SJCRH30 (cell line): ENCODE measurements around the gene QKI. TPM values are rescaled to one million over a fixed set of nuclear protein-coding genes. Genes with fewer than 3 reads are reported as not detected.
"Not testable (repeated sequence)": the region's sequence is repeated elsewhere in the genome, so short reads cannot be mapped to it uniquely, and the experiment has no call there.

Experiments
- DNase-seq, 2 experiments: peaks; one replicate each; pipeline ENCODE4 v3.0.0-alpha.2; 2015 to 2020
- H3K27ac ChIP-seq: fragments of 250-450 bp; sonication (Bioruptor Pico); 2 replicates; pipeline ENCODE4 v1.5.1; 2020; ENCODE audit warnings: mild to moderate bottlenecking, moderate library complexity
- H3K27me3 ChIP-seq: fragments of 250-450 bp; sonication (Bioruptor Pico); 2 replicates; pipeline ENCODE4 v1.5.1; 2020; ENCODE audit warnings: mild to moderate bottlenecking, moderate library complexity
- H3K36me3 ChIP-seq: fragments of 250-450 bp; sonication (Bioruptor Pico); 2 replicates; pipeline ENCODE4 v1.5.1; 2020; ENCODE audit warnings: mild to moderate bottlenecking, moderate library complexity
- H3K4me1 ChIP-seq: fragments of 250-450 bp; sonication (Bioruptor Pico); 2 replicates; pipeline ENCODE4 v1.5.1; 2020; ENCODE audit warnings: mild to moderate bottlenecking, moderate library complexity
- H3K4me3 ChIP-seq: fragments of 250-450 bp; sonication (Bioruptor Pico); 2 replicates; pipeline ENCODE4 v1.5.1; 2020; ENCODE audit warnings: mild to moderate bottlenecking, moderate library complexity
- H3K9me3 ChIP-seq: fragments of 250-450 bp; sonication (Bioruptor Pico); replicated peaks from 2 replicates; pipeline ENCODE4 v1.5.1; 2020; ENCODE audit warnings: mild to moderate bottlenecking, moderate library complexity
- total RNA-seq: library from RNA; depleted of rRNA; stranded (reverse); fragments of >200 nt; shearing (Covaris generic); gene quantifications from 2 replicates; pipeline ENCODE4 v1.2.3, GENCODE V29; 2014

The QKI gene
- total RNA-seq, 1 experiment from 2014 or later, result 254 TPM

DNA sequence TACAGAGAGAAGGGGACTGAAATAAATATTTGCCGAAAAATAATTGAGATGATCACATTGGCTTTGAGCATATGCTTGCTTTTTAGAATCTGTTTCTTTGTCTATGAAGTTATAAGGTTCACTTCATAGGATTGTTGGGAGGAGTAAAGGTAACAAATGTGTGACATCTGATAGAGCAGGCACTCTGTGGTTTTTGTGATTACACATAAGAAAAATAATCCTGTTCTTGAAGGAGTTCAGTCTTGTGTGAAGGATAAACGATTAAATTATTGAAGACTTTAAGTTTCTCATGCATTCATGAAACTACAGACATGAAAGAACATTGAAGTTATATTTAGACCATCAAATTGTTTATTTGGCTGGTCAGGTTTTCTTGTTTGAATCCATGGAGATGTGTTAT lies 45.0 kb downstream of the QKI start:
- peaks cover 30% of the 10 kb centered on the region for H3K36me3 ChIP-seq
- no peak overlapping the region for H3K27ac ChIP-seq
- DNase-seq, result no peak
- peaks cover 6% of the 10 kb centered on the region; the same call in 1 of the 2 replicates for H3K4me1 ChIP-seq
- no peak overlapping the region for H3K4me3 ChIP-seq
- H3K27me3 ChIP-seq, result no peaks in the 10 kb centered on the region
- H3K9me3 ChIP-seq, result no peaks in the 10 kb centered on the region

DNA sequence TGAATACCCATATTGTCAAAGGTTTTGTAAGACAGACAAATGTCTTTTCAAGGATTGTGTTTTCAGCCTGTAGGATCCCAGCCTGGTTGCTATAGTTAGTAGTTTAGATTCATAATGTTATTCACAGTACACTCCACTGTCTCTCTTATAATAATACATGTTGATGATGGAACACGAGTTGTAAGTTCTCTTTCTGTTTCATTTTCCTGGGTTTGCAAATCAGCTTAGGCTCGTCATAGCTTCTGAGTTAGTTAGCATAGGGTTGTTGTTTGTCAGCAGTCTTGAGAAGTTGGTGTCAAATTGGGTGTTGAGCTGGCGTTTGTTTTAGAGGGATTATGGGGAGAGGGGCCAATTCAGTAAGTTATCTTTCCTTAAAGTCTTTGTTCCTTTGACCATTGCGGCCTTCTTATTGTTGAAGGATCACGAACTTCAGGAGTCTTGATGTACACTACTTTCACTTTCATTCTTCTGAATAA lies 45.8 kb downstream of the QKI start:
- H3K27me3 ChIP-seq, result no peaks in the 10 kb centered on the region
- H3K9me3 ChIP-seq, result no peaks in the 10 kb centered on the region
- DNase-seq, result no peak
- H3K4me3 ChIP-seq, result no peak overlapping the region
- no peak overlapping the region for H3K27ac ChIP-seq
- peaks cover 6% of the 10 kb centered on the region; the same call in 1 of the 2 replicates for H3K4me1 ChIP-seq
- H3K36me3 ChIP-seq, result peaks cover 33% of the 10 kb centered on the region

DNA sequence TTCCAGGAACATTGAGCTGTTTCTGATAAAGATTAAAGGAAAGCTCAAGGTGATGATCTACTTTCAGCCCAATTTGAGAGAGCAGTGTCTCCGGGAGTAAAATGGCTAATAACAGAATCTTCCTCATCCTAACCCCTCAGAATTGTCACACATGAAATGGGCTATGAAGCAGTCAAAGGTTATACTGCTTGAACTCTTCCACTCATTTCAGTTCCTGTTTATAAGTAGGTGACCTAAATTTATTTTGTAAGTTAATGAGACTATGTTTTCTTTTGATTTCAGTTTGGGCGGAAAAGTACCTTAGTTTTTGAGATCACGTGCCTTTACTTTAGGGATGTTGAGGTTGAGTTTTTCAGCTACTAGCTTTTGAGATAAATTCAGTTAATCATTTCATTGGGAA lies 47.2 kb downstream of the QKI start:
- Histone ChIP-seq H3K36me3 (peaks cover 33% of the 10 kb centered on the region), H3K27ac (no peak overlapping the region), H3K4me1 (peaks cover 6% of the 10 kb centered on the region; the same call in 1 of the 2 replicates), H3K9me3 (no peaks in the 10 kb centered on the region), H3K4me3 (no peak overlapping the region), H3K27me3 (no peaks in the 10 kb centered on the region)
- DNase-seq, result no peak

DNA sequence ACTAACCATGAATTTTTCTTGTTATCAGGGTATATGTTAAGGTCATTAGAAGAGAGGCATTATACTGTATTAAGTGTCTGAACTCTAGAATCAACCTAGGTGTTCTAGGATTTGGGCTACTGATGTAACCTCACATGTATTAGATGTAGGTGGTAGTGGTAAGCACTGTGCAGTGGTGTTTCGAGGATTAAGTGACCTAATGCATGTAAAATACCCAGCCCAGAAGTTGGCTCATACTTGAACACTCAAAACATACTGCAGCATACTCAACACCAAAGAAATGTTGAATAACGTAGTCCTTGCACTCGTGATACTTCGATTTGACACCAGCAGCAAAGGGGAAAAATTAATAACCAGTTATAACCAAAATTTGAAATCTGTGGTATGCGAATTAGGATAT lies 48.7 kb downstream of the QKI start:
- no peak overlapping the region for H3K27ac ChIP-seq
- peaks cover 4% of the 10 kb centered on the region; the same call in 1 of the 2 replicates for H3K4me1 ChIP-seq
- DNase-seq, result no peak
- no peaks in the 10 kb centered on the region for H3K27me3 ChIP-seq
- H3K9me3 ChIP-seq, result no peaks in the 10 kb centered on the region
- peaks cover 28% of the 10 kb centered on the region for H3K36me3 ChIP-seq
- no peak overlapping the region for H3K4me3 ChIP-seq

DNA sequence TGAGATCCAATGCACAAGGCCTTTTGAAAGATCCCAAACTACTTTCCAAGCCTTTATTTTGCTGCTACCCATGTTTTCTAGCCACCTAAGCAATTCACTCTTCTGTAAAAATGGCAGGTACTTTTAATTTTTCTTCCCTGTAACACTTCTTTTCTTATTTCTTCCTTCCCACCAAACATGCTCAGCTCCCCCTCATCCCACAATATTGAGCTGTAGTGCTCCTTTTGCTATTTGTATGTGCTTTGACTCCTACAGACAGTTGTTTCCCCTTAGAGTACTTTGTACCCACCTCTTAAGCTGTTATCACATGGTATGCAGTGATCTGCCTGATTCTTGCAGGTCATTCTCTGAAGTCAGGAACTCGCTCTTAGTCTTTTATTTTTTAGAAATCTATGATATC lies 49.3 kb downstream of the QKI start:
- no peaks in the 10 kb centered on the region for H3K9me3 ChIP-seq
- no peak overlapping the region for H3K27ac ChIP-seq
- H3K27me3 ChIP-seq, result no peaks in the 10 kb centered on the region
- H3K4me3 ChIP-seq, result no peak overlapping the region
- H3K36me3 ChIP-seq, result peaks cover 24% of the 10 kb centered on the region
- 0 out of 2 replicates have a peak, but pooled peaks cover 7% of the 10 kb centered on the region for H3K4me1 ChIP-seq
- DNase-seq, result no peak

DNA sequence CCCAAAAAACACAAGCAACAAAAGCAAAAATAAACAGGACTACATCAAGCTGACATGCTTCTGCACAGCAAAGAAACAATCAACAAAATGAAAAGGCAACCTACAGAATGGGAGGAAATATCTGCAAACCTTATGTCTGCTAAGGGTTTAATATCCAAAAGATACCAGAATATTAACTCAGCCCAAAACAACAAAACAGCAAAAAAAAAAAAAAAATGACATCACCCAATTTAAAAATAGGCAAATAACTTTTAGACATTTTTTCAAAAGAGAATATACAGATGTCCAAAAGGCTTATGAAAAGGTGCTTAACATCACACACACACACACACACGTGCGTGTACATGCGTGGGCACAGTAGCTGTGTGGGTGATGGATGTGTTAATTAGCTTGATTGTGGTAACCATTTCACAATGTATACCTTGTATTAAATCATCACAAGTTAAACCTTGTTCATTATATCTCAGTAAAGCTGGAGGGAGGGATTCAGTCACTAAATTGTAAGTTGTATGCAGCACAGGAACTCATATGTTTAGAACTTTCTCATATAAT lies 52.4 kb downstream of the QKI start:
- 0 out of 2 replicates have a peak, but pooled peaks cover 7% of the 10 kb centered on the region for H3K4me1 ChIP-seq
- no peak for DNase-seq
- H3K27me3 ChIP-seq, result no peaks in the 10 kb centered on the region
- no peak overlapping the region for H3K4me3 ChIP-seq
- peaks cover 36% of the 10 kb centered on the region for H3K36me3 ChIP-seq
- no peak overlapping the region for H3K27ac ChIP-seq
- H3K9me3 ChIP-seq, result peaks cover 19% of the 10 kb centered on the region

DNA sequence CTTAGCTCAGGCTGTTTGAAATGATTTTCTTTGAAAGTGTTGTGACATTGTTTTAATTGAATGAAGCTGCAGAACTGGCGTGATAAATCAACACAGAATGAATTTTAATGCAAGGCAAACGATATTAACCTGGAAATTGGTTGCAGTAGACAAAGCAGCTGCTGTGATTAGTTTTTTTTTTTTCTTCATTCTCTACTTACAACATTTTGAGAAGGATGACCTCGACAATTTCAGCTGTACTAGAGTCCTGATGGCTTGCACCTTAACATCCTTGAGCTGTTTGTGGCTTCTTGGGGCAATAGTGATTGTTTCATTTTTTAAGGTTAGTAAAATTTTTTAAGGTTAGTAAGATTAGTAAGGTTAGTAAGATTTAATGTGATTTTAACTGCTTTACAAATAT lies 54.2 kb downstream of the QKI start:
- peaks cover 46% of the 10 kb centered on the region for H3K36me3 ChIP-seq

DNA sequence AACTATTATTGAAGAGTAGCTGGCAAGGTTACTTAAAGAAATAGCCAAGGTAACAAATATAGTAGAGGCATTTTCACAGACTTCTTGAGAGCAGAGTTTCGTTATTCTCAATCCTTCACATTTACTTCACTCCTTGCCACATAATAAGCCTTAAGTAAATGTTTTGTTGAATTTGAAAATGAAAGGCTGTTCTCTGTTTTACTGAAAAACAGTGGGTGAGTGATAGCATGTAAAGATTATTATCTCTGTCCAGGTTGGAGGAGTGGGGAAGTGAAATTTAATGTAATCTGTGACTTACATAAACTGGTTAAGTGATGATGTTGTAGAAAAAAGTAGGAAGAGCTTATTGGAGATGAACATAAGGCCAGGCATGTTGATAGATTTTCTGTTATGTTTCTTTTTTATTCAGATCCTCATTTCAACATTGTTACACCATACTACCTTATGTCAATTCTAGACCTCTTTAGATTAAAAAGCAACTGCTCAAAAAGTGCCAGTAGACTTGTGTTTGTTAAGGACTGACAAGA lies 55.0 kb downstream of the QKI start:
- Histone ChIP-seq H3K4me1 (peaks cover 17% of the 10 kb centered on the region), H3K36me3 (peaks cover 46% of the 10 kb centered on the region), H3K4me3 (no peak overlapping the region), H3K27ac (no peak overlapping the region), H3K9me3 (peaks cover 22% of the 10 kb centered on the region), H3K27me3 (no peaks in the 10 kb centered on the region)
- DNase-seq, result no peak

More for the DNA sequence above, 54.2 kb downstream of the QKI start:
- no peak overlapping the region for H3K27ac ChIP-seq
- peaks cover 22% of the 10 kb centered on the region for H3K9me3 ChIP-seq
- peaks cover 10% of the 10 kb centered on the region for H3K4me1 ChIP-seq
- no peak overlapping the region for H3K4me3 ChIP-seq
- no peak for DNase-seq
- H3K27me3 ChIP-seq, result no peaks in the 10 kb centered on the region

DNA sequence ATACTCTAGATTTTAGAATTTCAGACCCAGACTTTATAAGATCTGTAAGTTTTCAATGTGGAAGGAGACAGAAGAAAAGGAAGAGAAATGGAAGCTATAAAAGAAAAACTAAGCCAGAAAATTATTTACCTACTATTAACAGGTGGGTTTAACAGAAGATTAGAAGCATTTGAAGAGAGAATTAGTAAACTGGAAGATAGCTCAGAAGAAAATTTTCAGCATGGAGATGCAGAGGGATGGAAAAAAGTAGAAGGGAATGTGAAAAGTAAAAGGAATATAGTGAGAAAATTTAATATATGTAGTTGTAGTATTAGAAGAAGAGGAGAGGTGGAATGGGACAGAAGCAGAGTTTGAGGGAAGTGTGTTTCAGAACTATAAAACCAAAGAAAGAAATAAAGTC lies 56.1 kb downstream of the QKI start:
- Histone ChIP-seq H3K4me3 (no peak overlapping the region), H3K27ac (no peak overlapping the region), H3K4me1 (peaks cover 27% of the 10 kb centered on the region), H3K36me3 (peaks cover 47% of the 10 kb centered on the region), H3K9me3 (peaks cover 22% of the 10 kb centered on the region), H3K27me3 (no peaks in the 10 kb centered on the region)
- no peak for DNase-seq

DNA sequence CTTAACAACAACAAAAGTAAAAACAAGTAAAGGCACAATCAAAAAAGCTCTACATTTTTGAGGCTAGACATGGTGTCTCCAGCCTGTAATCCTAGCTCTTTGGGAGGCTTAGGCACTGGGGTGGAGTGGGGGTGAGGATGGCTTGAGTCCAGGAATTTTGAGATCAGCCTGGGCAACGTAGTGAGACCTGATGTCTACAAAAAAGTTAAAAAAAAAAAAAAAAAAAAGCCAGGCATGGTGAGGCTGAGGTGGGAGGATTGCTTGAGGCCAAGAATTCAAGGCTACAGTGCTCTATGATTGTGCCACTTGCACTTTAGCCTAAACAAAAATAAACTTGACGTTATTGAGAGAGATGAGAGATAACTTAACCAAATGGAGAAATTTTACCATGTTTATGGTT lies 60.1 kb downstream of the QKI start:
- Histone ChIP-seq H3K4me1 (peaks cover 36% of the 10 kb centered on the region), H3K9me3 (peaks cover 22% of the 10 kb centered on the region), H3K27ac (peak overlapping the region; percentile 52; the same call in 1 of the 2 replicates), H3K4me3 (no peak overlapping the region), H3K36me3 (peaks cover 50% of the 10 kb centered on the region), H3K27me3 (no peaks in the 10 kb centered on the region)
- DNase-seq, result peak; percentile 68 to 79

DNA sequence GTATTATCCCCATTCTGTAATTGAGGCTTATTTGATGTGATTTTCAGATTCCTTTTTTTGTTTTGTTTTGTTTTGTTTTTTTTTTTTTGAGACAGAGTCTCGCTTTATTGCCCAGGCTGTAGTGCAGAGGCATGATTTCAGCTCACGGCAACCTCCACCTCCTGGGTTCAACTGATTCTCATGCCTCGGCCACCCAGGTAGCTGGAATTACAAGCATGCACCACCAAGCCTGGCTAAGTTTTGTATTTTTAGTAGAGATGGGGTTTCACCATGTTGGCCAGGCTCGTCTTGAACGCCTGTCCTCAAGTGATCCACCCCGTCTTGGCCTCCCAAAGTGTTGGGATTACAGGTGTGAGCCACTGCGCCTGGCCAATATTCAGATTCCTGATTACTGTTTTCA lies 62.4 kb downstream of the QKI start:
- Histone ChIP-seq H3K36me3 (peaks cover 54% of the 10 kb centered on the region), H3K4me1 (peaks cover 36% of the 10 kb centered on the region)
- H3K27me3 ChIP-seq, H3K4me3 ChIP-seq, H3K9me3 ChIP-seq, H3K27ac ChIP-seq: not testable (repeated sequence)
- DNase-seq, result peak; percentile 33 to 55

DNA sequence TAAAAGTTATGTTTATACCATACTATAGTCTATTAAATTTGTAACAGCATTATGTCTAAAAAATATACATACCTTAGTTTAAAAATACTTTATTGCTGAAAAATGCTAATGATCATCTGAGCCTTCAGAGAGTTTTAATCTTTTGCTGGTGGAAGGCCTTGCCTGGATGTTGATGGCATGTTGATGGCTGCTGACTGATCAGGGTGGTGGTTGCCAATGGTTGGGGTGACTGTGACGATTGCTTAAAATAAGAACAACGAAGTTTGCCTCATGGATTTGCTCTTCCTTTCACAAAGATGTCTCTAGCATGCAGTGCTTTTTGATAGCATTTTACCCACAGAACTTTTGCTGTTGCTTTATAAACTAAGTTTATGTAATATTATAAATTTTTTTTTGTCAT lies 68.6 kb downstream of the QKI start:
- Histone ChIP-seq H3K4me1 (no peaks in the 10 kb centered on the region), H3K4me3 (no peak overlapping the region), H3K27me3 (no peaks in the 10 kb centered on the region), H3K9me3 (no peaks in the 10 kb centered on the region; the same call in 1 of the 2 replicates), H3K27ac (no peak overlapping the region), H3K36me3 (peaks cover 55% of the 10 kb centered on the region)
- no peak for DNase-seq

DNA sequence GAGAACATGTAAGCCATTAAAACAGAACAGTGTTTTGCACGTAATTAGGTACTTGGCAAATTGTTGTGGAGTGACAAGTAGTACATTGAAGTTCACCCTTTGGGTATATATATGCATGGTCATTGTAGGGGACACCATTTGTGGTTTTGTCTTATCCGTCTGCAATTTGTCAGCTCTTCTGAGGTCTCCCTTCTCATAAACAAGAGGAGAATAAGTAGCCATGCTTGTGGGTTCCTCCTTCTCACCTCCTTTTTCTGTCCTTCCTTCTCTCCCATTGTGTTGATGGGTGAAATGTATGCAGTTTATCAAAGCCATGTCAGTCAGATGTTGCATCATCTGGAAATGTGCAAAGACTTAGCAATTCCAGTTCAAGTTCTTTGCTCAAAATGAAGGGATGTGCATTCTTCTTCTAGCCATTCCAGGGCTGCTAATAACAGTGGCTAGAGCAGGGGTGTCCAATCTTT lies 70.9 kb downstream of the QKI start:
- Histone ChIP-seq H3K36me3 (peaks cover 36% of the 10 kb centered on the region), H3K27ac (no peak overlapping the region)
- DNase-seq, result no peak

DNA sequence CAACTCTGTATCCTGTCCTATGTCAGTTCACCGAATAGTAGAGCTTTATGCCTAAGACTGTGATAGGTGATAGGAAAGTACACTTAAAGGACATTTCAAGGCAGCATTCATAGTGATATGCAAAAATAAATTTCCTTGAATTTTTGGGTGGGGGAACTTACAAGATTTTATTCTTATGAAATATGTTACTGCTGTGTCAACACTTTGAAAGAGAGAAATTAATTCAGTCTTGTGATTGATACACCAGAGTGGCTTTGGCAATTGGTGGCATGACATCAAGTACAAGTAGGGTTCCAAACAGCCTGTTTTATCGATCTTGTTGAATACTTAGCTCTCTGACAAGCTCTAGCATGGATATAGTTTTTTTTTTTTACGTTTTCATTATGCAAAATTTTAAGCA lies 72.3 kb downstream of the QKI start:
- Histone ChIP-seq H3K4me3 (no peak overlapping the region), H3K27me3 (no peaks in the 10 kb centered on the region), H3K4me1 (peaks cover 7% of the 10 kb centered on the region; the same call in 1 of the 2 replicates), H3K27ac (no peak overlapping the region), H3K9me3 (no peaks in the 10 kb centered on the region), H3K36me3 (peaks cover 31% of the 10 kb centered on the region)
- DNase-seq, result no peak

More for the DNA sequence above, 70.9 kb downstream of the QKI start:
- Histone ChIP-seq H3K4me1 (peaks cover 7% of the 10 kb centered on the region; the same call in 1 of the 2 replicates), H3K4me3 (no peak overlapping the region), H3K27me3 (no peaks in the 10 kb centered on the region), H3K9me3 (no peaks in the 10 kb centered on the region)

DNA sequence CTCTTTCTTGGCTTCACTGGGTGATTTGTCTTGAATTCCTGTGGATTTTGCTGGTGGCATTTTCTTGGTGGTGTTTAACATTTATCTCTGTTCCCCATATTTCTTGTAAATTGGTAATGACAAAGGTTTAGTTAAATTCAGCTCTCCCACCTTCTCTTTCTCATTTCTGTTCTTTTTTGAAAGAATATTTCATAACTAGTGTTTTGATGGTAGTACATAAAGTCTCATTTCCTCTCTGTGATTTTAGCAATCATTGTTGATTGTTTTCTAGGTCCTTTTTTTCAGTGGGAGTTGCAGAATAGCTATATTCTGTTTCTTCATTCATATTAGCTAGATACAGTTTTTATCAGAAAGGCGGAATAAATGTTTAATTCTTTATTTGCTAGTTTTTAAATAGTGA lies 73.1 kb downstream of the QKI start:
- peaks cover 24% of the 10 kb centered on the region for H3K36me3 ChIP-seq
- no peak for DNase-seq
- H3K4me1 ChIP-seq, result peaks cover 7% of the 10 kb centered on the region; the same call in 1 of the 2 replicates
- no peaks in the 10 kb centered on the region for H3K9me3 ChIP-seq
- no peaks in the 10 kb centered on the region for H3K27me3 ChIP-seq
- no peak overlapping the region for H3K4me3 ChIP-seq
- no peak overlapping the region for H3K27ac ChIP-seq

DNA sequence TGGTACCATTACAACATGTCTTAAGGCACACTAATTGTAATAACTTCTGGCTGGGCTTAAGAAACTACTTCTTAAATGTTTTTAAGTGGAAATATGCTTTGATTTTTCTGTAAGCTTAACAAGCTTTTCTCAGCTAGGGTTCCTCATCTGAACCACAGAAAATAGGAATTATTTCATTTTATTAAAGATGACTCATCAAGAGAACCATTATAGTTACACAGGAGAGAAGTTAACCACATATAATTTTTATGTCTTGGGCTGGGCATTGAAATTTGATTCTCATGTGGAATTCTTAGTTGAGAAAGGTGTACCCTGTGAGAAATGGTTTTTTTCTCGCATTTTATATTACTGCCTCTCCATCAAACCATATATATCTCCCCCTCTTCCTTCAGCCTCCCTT lies 75.1 kb downstream of the QKI start:
- H3K27me3 ChIP-seq, result no peaks in the 10 kb centered on the region
- no peaks in the 10 kb centered on the region for H3K9me3 ChIP-seq
- DNase-seq, result no peak
- H3K36me3 ChIP-seq, result peaks cover 9% of the 10 kb centered on the region
- no peak overlapping the region for H3K4me3 ChIP-seq
- peaks cover 7% of the 10 kb centered on the region; the same call in 1 of the 2 replicates for H3K4me1 ChIP-seq
- H3K27ac ChIP-seq, result no peak overlapping the region
